Measurements from ENCODE around the gene PARP14.

Gene PARP14

GRCh38 chr3:122676759-122677158 is 3.9 kb upstream of the PARP14 start:
- in situ Hi-C loops (cut with HindIII; ENCODE audit: low pct_ligation_motif_present, low sequenced_read_pairs), result no loop called here
- peak; percentile 32 for DNase-seq
- no peak for TF ChIP-seq CTCF (IDR thresholded peaks at IDR 0.05; ENCODE audit: low read depth, low read length, missing control alignments)
- Histone ChIP-seq H3K4me3 (ENCODE audit: low read depth, low read length) (no peak overlapping the region), H3K27ac (no peak overlapping the region), H3K27me3 (replicated peaks) (no peaks in the 10 kb centered on the region), H3K36me3 (replicated peaks) (no peaks in the 10 kb centered on the region)

GRCh38 chr3:122677216-122677615 is 3.4 kb upstream of the PARP14 start:
- no peak for TF ChIP-seq CTCF (IDR thresholded peaks at IDR 0.05; ENCODE audit: low read depth, low read length, missing control alignments)
- in situ Hi-C loops (cut with HindIII; ENCODE audit: low pct_ligation_motif_present, low sequenced_read_pairs), result no loop called here
- no peak for DNase-seq
- Histone ChIP-seq H3K27me3 (replicated peaks) (no peaks in the 10 kb centered on the region), H3K27ac (no peak overlapping the region), H3K4me3 (ENCODE audit: low read depth, low read length) (no peak overlapping the region), H3K36me3 (replicated peaks) (no peaks in the 10 kb centered on the region)

- Histone ChIP-seq H3K36me3 (replicated peaks) (no peaks in the 10 kb centered on the region), H3K27ac (no peak overlapping the region), H3K4me3 (ENCODE audit: low read depth, low read length) (no peak overlapping the region), H3K27me3 (replicated peaks) (no peaks in the 10 kb centered on the region)
- no peak for DNase-seq
- in situ Hi-C loops (cut with HindIII; ENCODE audit: low pct_ligation_motif_present, low sequenced_read_pairs), result no loop called here
- TF ChIP-seq CTCF (IDR thresholded peaks at IDR 0.05; ENCODE audit: low read depth, low read length, missing control alignments), result no peak
These were observed 2.1 kb upstream of the PARP14 start for GRCh38 chr3:122678506-122678905.

GRCh38 chr3:122679085-122679881 is 1.4 kb upstream of the PARP14 start:
- peak; percentile 88 for TF ChIP-seq CTCF (IDR thresholded peaks at IDR 0.05; ENCODE audit: low read depth, low read length, missing control alignments)
- H3K36me3 ChIP-seq (replicated peaks), result no peaks in the 10 kb centered on the region
- in situ Hi-C loops (cut with HindIII; ENCODE audit: low pct_ligation_motif_present, low sequenced_read_pairs), result no loop called here
- H3K27me3 ChIP-seq (replicated peaks), result no peaks in the 10 kb centered on the region
- peak; percentile 73 for DNase-seq
- H3K27ac ChIP-seq, result no peak overlapping the region
- peak overlapping the region; percentile 43 for H3K4me3 ChIP-seq (ENCODE audit: low read depth, low read length)

- H3K27ac ChIP-seq, result peak overlapping the region; percentile 39
- no peak for DNase-seq
- H3K4me3 ChIP-seq (ENCODE audit: low read depth, low read length), result peak overlapping the region; percentile 84
- H3K27me3 ChIP-seq (replicated peaks), result no peaks in the 10 kb centered on the region
- in situ Hi-C loops (cut with HindIII; ENCODE audit: low pct_ligation_motif_present, low sequenced_read_pairs), result no loop called here
- H3K36me3 ChIP-seq (replicated peaks), result no peaks in the 10 kb centered on the region
- TF ChIP-seq CTCF (IDR thresholded peaks at IDR 0.05; ENCODE audit: low read depth, low read length, missing control alignments), result no peak
These were observed 661 bp upstream of the PARP14 start for GRCh38 chr3:122679882-122680474.
